HL-60 (cell line): Measurements from ENCODE around the gene GPR82.
"Not testable (repeated sequence)": the region's sequence is repeated elsewhere in the genome, so short reads cannot be mapped to it uniquely, and the experiment has no call there.

ENCODE experiments used
- DNase-seq, 2 experiments: peaks; one replicate each; pipeline ENCODE4 v3.0.0-alpha.2; 2010 to 2020; ENCODE audit warnings: low read depth in 1 of 2, low spot score in 1 of 2
- H3K27ac ChIP-seq: fragments of 250-450 bp; sonication (Bioruptor Pico); replicated peaks from 2 replicates; pipeline ENCODE4 v1.5.1; 2020; ENCODE audit warnings: mild to moderate bottlenecking, moderate library complexity
- H3K27me3 ChIP-seq: fragments of 250-450 bp; sonication (Bioruptor Pico); 2 replicates; pipeline ENCODE4 v1.5.1; 2021; ENCODE audit warnings: mild to moderate bottlenecking, moderate library complexity; ENCODE audit not compliant: insufficient read depth, poor library complexity, severe bottlenecking
- H3K4me3 ChIP-seq: replicated peaks from 2 replicates; pipeline ENCODE4 v1.5.1; 2011; ENCODE audit warnings: mild to moderate bottlenecking, control low read depth, low read length; ENCODE audit not compliant: insufficient read depth
- CTCF ChIP-seq: IDR thresholded peaks from one replicate; pipeline ENCODE4 v1.5.1; 2011; ENCODE audit warnings: low read length, control low read depth, inconsistent platforms; ENCODE audit not compliant: insufficient read depth
- GABPA ChIP-seq: IDR thresholded peaks from 2 replicates; pipeline ENCODE4 v1.6.1; 2012; ENCODE audit warnings: low read depth
- POLR2AphosphoS5 ChIP-seq: IDR thresholded peaks from 2 replicates; pipeline ENCODE4 v1.6.1; 2012; ENCODE audit warnings: low read depth
- SPI1 ChIP-seq: IDR thresholded peaks from 2 replicates; pipeline ENCODE4 v1.6.1; 2012; ENCODE audit warnings: low read depth, mild to moderate bottlenecking, borderline replicate concordance
- long read RNA-seq: library from polyadenylated mRNA; unstranded; transcript quantifications from one replicate; pipeline ENCODE4 v2.0.0, GENCODE V29; 2020
- TF ChIP-seq, protein P1 (sequence below): IDR thresholded peaks from 2 replicates; pipeline ENCODE4 v1.6.1; 2012; ENCODE audit warnings: low read depth; ENCODE audit not compliant: insufficient replicate concordance

The GPR82 gene, protein sequence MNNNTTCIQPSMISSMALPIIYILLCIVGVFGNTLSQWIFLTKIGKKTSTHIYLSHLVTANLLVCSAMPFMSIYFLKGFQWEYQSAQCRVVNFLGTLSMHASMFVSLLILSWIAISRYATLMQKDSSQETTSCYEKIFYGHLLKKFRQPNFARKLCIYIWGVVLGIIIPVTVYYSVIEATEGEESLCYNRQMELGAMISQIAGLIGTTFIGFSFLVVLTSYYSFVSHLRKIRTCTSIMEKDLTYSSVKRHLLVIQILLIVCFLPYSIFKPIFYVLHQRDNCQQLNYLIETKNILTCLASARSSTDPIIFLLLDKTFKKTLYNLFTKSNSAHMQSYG
- long read RNA-seq, result 0 reads

GRCh38 chrX:41723826-41724225 is at the start of gene GPR82:
TSS of gene GPR82 (plus strand) at chrX:41724181. CDS start at chrX:41727027, 2,846 bp downstream.
- DNase-seq, result peak in 1 of 2 experiments; percentile 43
- Histone ChIP-seq H3K4me3 (no peak within 1 kb of the TSS), H3K27me3 (no peaks in the 10 kb centered on the region), H3K27ac (peak within 1 kb of the TSS; percentile 10)
- TF ChIP-seq GABPA (no peak), SPI1 (peak; percentile 85)

GRCh38 chrX:41676361-41676760 is 47.6 kb upstream of the GPR82 start:
- not testable (repeated sequence) for H3K4me3 ChIP-seq, DNase-seq, H3K27me3 ChIP-seq, H3K27ac ChIP-seq

DNA sequence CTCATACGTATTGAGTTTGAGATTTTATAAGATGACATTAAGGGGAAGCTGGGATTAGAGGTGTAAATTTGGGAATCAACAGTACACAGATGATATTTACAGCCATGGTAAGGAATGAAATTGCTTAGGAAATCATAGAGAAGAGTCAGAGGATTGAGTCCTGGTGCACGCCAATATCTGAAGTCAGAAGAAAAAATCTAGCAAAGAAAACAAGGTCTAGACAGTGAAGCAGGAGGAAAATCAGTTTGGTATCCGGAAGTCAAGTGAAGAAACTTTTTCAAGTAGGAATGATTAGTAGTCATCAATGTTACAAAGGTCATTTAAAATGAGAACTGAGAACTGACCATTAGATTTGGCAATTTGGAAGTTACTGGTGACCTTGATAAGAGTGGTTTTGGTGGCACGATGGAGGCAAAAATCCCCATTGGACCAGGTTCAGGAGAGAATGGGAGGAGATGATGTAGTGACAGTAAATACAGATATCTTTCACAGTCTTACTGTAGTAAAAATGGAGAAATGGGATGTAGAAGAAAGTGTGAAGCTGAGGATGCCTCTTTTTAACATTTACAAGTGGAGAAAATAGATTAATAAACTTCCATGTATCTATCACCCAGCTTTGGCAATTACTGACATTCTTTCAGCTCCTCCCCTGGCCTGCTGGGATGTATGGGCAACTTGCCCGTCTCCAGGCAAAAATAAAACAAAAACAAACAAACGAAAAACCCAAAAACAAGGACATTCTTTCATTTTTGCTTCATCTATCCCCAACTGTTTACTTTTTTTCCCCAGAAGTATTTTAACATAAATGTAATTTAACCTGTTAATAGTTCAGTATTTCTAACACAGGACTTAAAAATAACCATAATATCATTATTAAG is 46.6 kb upstream of the GPR82 start:
- Histone ChIP-seq H3K27me3 (no peaks in the 10 kb centered on the region), H3K4me3 (no peak overlapping the region), H3K27ac (no peak overlapping the region)
- DNase-seq, result no peak
- TF ChIP-seq GABPA (no peak), POLR2AphosphoS5 (no peak)

DNA sequence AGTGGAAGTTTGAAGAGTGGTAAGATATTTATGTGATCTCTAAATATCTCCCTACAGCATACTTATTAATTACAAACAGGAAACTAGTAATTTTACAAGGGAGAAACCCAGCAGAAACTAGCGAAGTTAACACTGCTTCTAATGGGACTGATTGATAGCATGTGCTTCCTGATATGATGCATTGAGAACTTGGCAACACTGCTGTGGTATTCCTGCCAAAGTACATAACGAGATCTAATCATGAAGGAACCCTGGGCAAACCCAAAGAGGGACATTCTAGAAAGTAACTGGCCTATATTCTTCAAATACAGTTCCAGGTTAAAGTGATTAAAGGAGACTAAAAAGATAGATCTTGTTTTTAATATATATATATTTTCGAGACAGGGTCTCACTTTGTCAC is 39.8 kb upstream of the GPR82 start:
- DNase-seq, result no peak
- TF ChIP-seq SPI1 (no peak), CTCF (no peak), POLR2AphosphoS5 (no peak), GABPA (no peak)
- TF ChIP-seq, protein P1, sequence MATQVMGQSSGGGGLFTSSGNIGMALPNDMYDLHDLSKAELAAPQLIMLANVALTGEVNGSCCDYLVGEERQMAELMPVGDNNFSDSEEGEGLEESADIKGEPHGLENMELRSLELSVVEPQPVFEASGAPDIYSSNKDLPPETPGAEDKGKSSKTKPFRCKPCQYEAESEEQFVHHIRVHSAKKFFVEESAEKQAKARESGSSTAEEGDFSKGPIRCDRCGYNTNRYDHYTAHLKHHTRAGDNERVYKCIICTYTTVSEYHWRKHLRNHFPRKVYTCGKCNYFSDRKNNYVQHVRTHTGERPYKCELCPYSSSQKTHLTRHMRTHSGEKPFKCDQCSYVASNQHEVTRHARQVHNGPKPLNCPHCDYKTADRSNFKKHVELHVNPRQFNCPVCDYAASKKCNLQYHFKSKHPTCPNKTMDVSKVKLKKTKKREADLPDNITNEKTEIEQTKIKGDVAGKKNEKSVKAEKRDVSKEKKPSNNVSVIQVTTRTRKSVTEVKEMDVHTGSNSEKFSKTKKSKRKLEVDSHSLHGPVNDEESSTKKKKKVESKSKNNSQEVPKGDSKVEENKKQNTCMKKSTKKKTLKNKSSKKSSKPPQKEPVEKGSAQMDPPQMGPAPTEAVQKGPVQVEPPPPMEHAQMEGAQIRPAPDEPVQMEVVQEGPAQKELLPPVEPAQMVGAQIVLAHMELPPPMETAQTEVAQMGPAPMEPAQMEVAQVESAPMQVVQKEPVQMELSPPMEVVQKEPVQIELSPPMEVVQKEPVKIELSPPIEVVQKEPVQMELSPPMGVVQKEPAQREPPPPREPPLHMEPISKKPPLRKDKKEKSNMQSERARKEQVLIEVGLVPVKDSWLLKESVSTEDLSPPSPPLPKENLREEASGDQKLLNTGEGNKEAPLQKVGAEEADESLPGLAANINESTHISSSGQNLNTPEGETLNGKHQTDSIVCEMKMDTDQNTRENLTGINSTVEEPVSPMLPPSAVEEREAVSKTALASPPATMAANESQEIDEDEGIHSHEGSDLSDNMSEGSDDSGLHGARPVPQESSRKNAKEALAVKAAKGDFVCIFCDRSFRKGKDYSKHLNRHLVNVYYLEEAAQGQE, result no peak
- Histone ChIP-seq H3K27ac (no peak overlapping the region), H3K4me3 (no peak overlapping the region), H3K27me3 (no peaks in the 10 kb centered on the region)

- no peak for DNase-seq
- H3K4me3 ChIP-seq, result no peak overlapping the region
- no peaks in the 10 kb centered on the region for H3K27me3 ChIP-seq
- no peak overlapping the region for H3K27ac ChIP-seq
- no peak for TF ChIP-seq SPI1
- TF ChIP-seq POLR2AphosphoS5, result no peak
- TF ChIP-seq, protein P1, result no peak
- no peak for TF ChIP-seq CTCF
- TF ChIP-seq GABPA, result no peak
These were observed 39.0 kb upstream of the GPR82 start for GRCh38 chrX:41684940-41685339.
